IMR-90 (cell line): Measurements from ENCODE around the gene CDH13.

Source experiments
- CHD1 ChIP-seq: IDR thresholded peaks from 2 replicates; pipeline ENCODE4 v1.6.1; 2012; ENCODE audit warnings: low read depth, low read length, improper control_type of control experiment
- CTCF ChIP-seq: conservative IDR thresholded peaks from 2 replicates; pipeline ENCODE4 v1.5.1; 2012; ENCODE audit warnings: mild to moderate bottlenecking, low read depth, low read length, improper control_type of control experiment
- NFE2L2 ChIP-seq: fragments of 150-350 bp; IDR thresholded peaks from 2 replicates; pipeline ENCODE4 v1.6.1; 2016; ENCODE audit warnings: low read depth, mild to moderate bottlenecking, low read length
- RAD21 ChIP-seq: IDR thresholded peaks from 2 replicates; pipeline ENCODE4 v1.6.1; 2012; ENCODE audit warnings: low read length, improper control_type of control experiment
- SMC3 ChIP-seq: fragments of 150-350 bp; IDR thresholded peaks from 2 replicates; pipeline ENCODE4 v1.6.1; 2016; ENCODE audit warnings: low read depth, mild to moderate bottlenecking, antibody characterized with exemption, low read length, moderate library complexity

- TF ChIP-seq CTCF (no peak), CHD1 (no peak), RAD21 (no peak), NFE2L2 (no peak), SMC3 (no peak)
Observed at GRCh38 chr16:83143788-83144187, 517.0 kb downstream of the CDH13 start.
